Transverse colon (tissue), 4 donors: Measurements from ENCODE around the gene TLX2. TPM values are rescaled to one million over a fixed set of nuclear protein-coding genes. Genes with fewer than 3 reads are reported as not detected.

Experiments
- DNase-seq: peaks from one replicate; pipeline ENCODE4 v3.0.0-alpha.2; 2019
- H3K27ac ChIP-seq, 4 donors: fragments of 200-600 bp; sonication (generic); 2 replicates each; pipeline ENCODE4 v1.5.1; 2016 to 2018; ENCODE audit warnings: inconsistent platforms in 4 of 4
- H3K27me3 ChIP-seq: fragments of 200-600 bp; sonication (generic); 2 replicates; pipeline ENCODE4 v1.5.1; 2017; ENCODE audit warnings: inconsistent platforms
- H3K36me3 ChIP-seq, 4 donors: fragments of 200-600 bp; sonication (generic); 2 replicates each; pipeline ENCODE4 v1.5.1; 2017 to 2019; ENCODE audit warnings: inconsistent platforms in 4 of 4
- H3K4me1 ChIP-seq, 4 donors: fragments of 200-600 bp; sonication (generic); 2 replicates each; pipeline ENCODE4 v1.5.1; 2017 to 2020; ENCODE audit warnings: inconsistent platforms in 4 of 4
- H3K4me3 ChIP-seq, 4 donors: fragments of 200-600 bp; sonication (generic); 1 replicate in 1 of 4; 2 replicates in 3 of 4; pipeline versions ENCODE4 v1.5.1 to v1.6.1; 2017 to 2019; ENCODE audit warnings: inconsistent platforms in 4 of 4
- H3K9me3 ChIP-seq, 2 donors: fragments of 200-600 bp; sonication (generic); 2 replicates each; pipeline ENCODE4 v1.5.1; 2017 to 2019; ENCODE audit warnings: inconsistent platforms in 2 of 2
- CTCF ChIP-seq, 5 experiments: fragments of 200-600 bp in 3 of 5; fragments of 450-650 bp in 2 of 5; sonication (generic) in 3 of 5; IDR thresholded peaks; 1 replicate in 2 of 5; 2 replicates in 3 of 5; pipeline ENCODE4 v1.5.1; 2016 to 2017; ENCODE audit warnings: antibody characterized with exemption in 5 of 5, inconsistent platforms in 3 of 5, mild to moderate bottlenecking in 2 of 5, moderate library complexity in 1 of 5
- EP300 ChIP-seq: sonication (generic); formaldehyde crosslinking; IDR thresholded peaks from one replicate; pipeline ENCODE4 v1.6.1; 2017; ENCODE audit warnings: antibody characterized with exemption, low read depth
- POLR2A ChIP-seq: fragments of 450-650 bp; IDR thresholded peaks from one replicate; pipeline ENCODE4 v1.6.1; 2016; ENCODE audit warnings: antibody characterized with exemption, mild to moderate bottlenecking, moderate library complexity
- POLR2AphosphoS5 ChIP-seq, 3 donors: sonication (generic); formaldehyde crosslinking; IDR thresholded peaks; one replicate each; pipeline ENCODE4 v1.6.1; 2016; ENCODE audit warnings: antibody characterized with exemption in 3 of 3
- WGBS, 2 donors: methylation state at CpG; one replicate each; pipeline ENCODE4 v1.1.5; 2018; ENCODE audit warnings: low coverage in 1 of 2; 5-methylcytosine and 5-hydroxymethylcytosine counted together
- in situ Hi-C, 4 donors: fragments of 200-750 bp; cut with MboI; loops; one replicate each; pipeline versions ENCODE4 v1.15.0 to v1.15.1; 2017; ENCODE audit warnings: low sequenced_read_pairs in 3 of 4, low pct_ligation_motif_present in 1 of 4, low pct_unique_long_range_greater_than_20kb in 1 of 4
- intact Hi-C: fragments of 100-400 bp; cut with DNase I; formaldehyde crosslinking; loops from one replicate; pipeline ENCODE4 v1.15.1; 2023; ENCODE audit warnings: low total_unique reads
- total RNA-seq, 4 donors: library from RNA; depleted of rRNA; stranded (reverse); fragments of >200 nt; gene quantifications; one replicate each; pipeline ENCODE4 v1.1.0, GENCODE V29; 2016

The TLX2 gene
- total RNA-seq, 4 donors from 2014 or later: 0.96 to 2.5 TPM; not detected in 2

- TF ChIP-seq CTCF (IDR thresholded peaks at IDR 0.05) (no peak), POLR2AphosphoS5 (IDR thresholded peaks at IDR 0.05) (no peak), EP300 (no peak), POLR2A (no peak)
- Histone ChIP-seq H3K4me3 (peak overlapping the region in 2 of 4 donors; percentile 28 to 39), H3K4me1 (peaks cover 8 to 30% (median 27%) of the 10 kb centered on the region in 4 donors), H3K9me3 (no peaks in the 10 kb centered on the region), H3K27ac (no peak overlapping the region), H3K36me3 (no peaks in the 10 kb centered on the region), H3K27me3 (peaks cover 100% of the 10 kb centered on the region)
- in situ Hi-C loops: no loop called here
- intact Hi-C loops: no loop called here
- peak; percentile 60 for DNase-seq
- 10% methylated on average over 2 to 60 of the region's 72 CpGs for WGBS, 2 donors
Measured at GRCh38 chr2:74515981-74516633, 1.9 kb downstream of the TLX2 start.

GRCh38 chr2:74516650-74517049 lies 2.4 kb downstream of the TLX2 start:
- no peaks in the 10 kb centered on the region for H3K36me3 ChIP-seq
- peaks cover 95% of the 10 kb centered on the region for H3K27me3 ChIP-seq
- in situ Hi-C loops: no loop called here
- H3K9me3 ChIP-seq: no peaks in the 10 kb centered on the region
- H3K4me1 ChIP-seq: peaks cover 8 to 30% (median 27%) of the 10 kb centered on the region in 4 donors
- DNase-seq: no peak
- TF ChIP-seq POLR2A (no peak), POLR2AphosphoS5 (IDR thresholded peaks at IDR 0.05) (no peak), EP300 (no peak), CTCF (IDR thresholded peaks at IDR 0.05) (no peak)
- WGBS, 2 donors: 80 to 86% methylated on average over 9 to 13 of the region's 13 CpGs
- no peak overlapping the region for H3K27ac ChIP-seq
- H3K4me3 ChIP-seq: peak overlapping the region in 1 of 4 donors; percentile 39
- intact Hi-C loops: no loop called here

- no peak overlapping the region for H3K4me3 ChIP-seq
- peaks cover 37% of the 10 kb centered on the region for H3K27me3 ChIP-seq
- no peaks in the 10 kb centered on the region for H3K9me3 ChIP-seq
- no peaks in the 10 kb centered on the region for H3K4me1 ChIP-seq
- peaks cover 0 to 15% (median 7%) of the 10 kb centered on the region in 4 donors for H3K36me3 ChIP-seq
- DNase-seq: no peak
- 70% methylated on average over 3 of the region's 3 CpGs; no CpG with 5 or more reads in 1 of the 2 donors for WGBS, 2 donors
- intact Hi-C loops (no loop called here), in situ Hi-C loops (no loop called here)
- TF ChIP-seq CTCF (IDR thresholded peaks at IDR 0.05) (no peak), EP300 (no peak), POLR2A (no peak), POLR2AphosphoS5 (IDR thresholded peaks at IDR 0.05) (no peak)
- H3K27ac ChIP-seq: no peak overlapping the region
Measured at GRCh38 chr2:74522516-74522915, 8.3 kb downstream of the TLX2 start.

GRCh38 chr2:74524005-74524404 lies 9.8 kb downstream of the TLX2 start:
- Histone ChIP-seq H3K4me1 (peaks cover 9 to 12% (median 10%) of the 10 kb centered on the region in 4 donors), H3K36me3 (peaks cover 0 to 19% (median 8%) of the 10 kb centered on the region in 4 donors), H3K27me3 (peaks cover 22% of the 10 kb centered on the region), H3K27ac (no peak overlapping the region), H3K4me3 (no peak overlapping the region), H3K9me3 (no peaks in the 10 kb centered on the region)
- 90 to 92% methylated on average over 2 to 9 of the region's 9 CpGs for WGBS, 2 donors
- DNase-seq: no peak
- intact Hi-C loops: no loop called here
- in situ Hi-C loops: no loop called here
- TF ChIP-seq CTCF (IDR thresholded peaks at IDR 0.05) (no peak), EP300 (no peak), POLR2AphosphoS5 (IDR thresholded peaks at IDR 0.05) (no peak), POLR2A (no peak)
